Measurements from ENCODE around the gene ANO3. TPM values are rescaled to one million over a fixed set of nuclear protein-coding genes. Genes with fewer than 3 reads are reported as not detected.
A peak's percentile ranks its signal among the peaks of the same experiment; 100 is the strongest.
"Not testable (repeated sequence)": the region's sequence is repeated elsewhere in the genome, so short reads cannot be mapped to it uniquely, and the experiment has no call there.

The ANO3 gene
- not detected in 2 replicates for total RNA-seq

- DNase-seq = peak; percentile 67
Measured at GRCh38 chr11:26331911-26332571, at the start of gene ANO3. Gene ANO3 (plus strand): TSS chr11:26332130. CDS start chr11:26332276, 146 bp downstream.

- no peak for DNase-seq
Measured at GRCh38 chr11:26283852-26284408, 48.0 kb upstream of the ANO3 start.

DNA sequence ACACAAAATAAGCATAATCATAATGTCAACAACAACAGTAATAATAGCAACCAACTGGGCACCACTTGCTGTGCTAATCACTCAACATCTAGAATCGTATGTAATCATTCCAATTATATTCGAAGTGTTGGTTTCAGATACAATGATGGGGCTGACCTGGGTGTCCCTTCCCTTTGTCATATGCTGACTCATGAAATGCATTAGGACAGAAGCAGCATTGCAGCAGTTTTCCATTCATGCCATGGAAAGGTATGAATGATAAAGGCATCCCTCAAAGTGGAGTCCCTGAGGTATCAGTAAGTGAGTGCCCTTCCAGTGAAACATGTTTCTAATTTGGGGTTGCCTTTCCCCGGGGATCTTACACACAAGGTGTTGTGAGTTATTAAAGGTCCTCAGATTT, 46.3 kb upstream of the ANO3 start:
- no peak for DNase-seq

DNA sequence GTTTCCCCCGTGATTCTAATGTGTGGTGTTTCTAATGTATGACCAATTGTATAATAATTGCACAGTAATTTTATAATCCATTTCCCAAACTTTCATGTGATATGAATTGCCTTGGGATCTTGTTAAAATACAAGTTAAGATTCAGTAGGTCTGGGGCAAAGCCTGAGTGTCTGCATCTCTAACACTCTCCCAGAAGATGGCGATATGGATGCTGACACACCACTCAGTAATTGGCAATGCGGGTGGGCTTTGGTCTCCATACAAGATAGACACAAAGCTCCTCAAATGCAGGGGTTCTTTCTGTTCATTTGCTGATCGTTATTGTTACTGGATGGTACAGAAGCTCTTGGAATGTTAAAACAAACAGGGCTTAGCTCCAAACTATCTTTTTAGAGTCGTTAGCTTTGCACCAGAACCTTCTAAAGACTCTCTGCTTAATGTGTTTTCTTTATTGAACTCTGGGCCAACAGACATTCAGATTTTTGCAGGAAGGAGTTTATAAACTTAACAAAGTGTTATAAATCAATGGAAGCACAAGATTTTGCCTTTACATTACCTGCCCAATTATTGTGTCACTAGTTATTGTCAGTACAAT, 45.4 kb upstream of the ANO3 start:
- peak; percentile 53 for DNase-seq

DNA sequence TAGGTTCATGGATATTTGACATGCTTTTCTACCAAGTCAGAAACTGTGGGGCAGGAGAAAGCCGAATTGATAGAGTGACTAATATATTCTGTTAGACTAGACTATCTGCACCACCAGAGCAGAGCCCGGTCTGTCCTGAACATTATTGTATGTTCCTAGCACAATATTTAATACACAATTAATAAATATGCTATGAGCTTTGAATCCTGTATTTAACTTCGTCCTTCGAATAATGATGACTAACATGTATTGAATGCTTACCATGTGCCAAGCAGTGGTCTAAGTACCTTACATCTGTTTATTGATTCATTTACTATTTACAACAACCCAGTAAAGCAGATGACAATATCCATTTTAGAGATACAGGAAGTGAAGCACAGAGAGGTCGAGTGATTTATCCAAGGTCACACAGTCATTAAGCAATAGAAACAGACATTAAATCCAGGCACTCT, 44.8 kb upstream of the ANO3 start:
- no peak for DNase-seq

DNA sequence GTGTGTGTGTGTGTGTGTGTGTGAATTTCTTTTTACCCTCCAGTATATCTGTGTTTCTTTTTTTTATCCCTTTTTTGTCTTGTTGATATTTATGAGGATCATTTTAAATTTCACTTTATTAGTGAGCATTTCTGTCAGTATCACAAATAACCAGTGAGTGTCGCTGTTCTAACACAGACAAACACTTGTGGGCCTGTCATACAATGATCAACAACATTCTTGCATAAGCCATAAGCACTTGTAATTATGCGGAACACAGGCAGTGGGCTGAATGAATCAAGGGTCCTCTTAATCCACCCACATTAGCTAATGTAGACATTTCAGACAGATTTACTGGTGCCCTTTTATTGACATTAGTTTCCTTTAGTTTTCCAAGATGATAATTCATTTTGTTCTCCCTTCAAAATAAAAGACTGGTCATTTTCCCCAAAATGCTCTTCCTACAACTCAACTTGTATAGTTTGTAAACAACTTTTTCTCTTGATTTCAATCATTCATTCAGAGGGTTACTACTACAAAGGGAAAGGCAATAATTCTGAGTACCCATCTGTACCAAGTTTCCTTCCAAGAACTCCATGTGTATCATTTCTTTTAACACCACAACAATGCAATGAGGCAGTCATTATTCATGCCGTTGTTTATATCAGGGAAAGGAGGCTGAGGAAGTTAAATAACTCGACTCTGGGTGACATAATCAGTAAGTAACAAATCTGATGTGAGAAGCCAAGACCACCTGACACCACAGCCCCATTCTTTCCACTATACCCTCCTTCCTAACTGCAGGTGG, 34.5 kb upstream of the ANO3 start:
- peak; percentile 76 for DNase-seq

- DNase-seq = not testable (repeated sequence)
Measured at GRCh38 chr11:26316372-26316771, 15.6 kb upstream of the ANO3 start.

DNA sequence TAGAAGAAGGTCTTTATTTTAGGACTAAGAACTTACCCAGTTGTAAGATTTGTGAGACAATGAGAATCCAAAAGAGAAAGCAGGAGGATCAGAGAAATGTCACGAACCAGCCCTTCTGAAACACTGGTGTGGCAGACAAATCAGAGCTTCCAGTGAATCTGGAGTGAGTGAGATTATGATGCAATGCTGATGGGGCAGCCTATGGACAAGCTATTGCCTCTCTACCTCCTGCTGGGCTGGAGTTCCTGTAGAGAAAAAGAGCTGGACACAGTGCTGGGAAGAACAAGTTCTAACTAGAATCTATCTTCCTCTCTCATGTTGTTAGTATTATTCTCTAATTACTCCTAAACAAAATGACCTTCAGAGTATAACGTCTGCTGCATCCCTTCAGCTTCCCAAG, 12.0 kb upstream of the ANO3 start:
- DNase-seq = no peak

DNA sequence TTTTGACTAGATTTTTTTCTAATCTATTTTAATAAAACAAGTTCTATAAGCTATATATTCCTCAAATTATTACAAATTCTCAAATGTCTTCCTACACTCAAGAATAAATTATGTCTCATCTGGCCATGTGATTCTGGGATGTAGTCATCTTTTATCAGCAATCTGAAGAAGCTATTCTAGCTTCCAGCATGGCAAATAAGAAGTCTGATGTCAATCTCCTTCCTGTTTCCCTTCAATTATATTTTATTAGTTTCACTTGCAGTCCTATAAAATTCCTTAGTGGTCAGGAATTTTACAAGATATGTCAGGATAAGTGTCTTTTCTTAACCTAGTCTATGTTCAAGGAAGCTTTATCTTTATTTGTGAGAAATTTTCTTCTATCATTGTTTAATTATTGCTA, 10.4 kb upstream of the ANO3 start:
- DNase-seq = no peak

DNA sequence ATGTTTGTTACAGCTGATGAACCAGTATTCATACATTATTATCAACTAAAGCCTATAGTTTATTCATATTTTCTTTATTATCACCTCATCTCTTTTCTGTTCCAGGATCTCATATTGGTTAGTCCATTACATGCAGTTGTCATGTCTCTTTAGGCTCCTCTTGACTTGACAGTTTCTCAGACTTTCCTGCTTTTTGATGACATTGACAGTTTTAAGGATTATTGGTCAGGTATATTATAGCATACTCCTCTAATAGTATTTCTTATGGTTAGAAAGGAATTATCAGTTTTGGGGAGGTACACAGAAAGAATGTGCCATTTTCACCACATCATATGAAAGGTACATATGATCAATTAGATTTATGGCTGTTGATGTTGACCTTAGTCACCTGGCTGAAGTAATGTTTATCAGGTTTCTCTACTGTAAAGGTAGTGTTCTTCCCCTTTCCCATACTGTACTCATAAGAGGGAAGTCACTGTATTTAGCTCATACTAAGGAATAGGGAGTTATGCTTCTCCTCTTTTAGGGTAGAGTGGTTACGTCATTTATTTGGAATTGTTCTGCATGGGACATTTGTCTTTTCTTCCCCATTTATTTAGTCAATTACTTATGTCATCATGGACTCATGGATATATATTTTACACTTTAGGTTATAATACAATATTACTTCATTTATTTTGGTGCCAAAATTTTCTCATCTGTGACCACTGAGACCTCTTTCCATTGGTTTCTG, 9.4 kb upstream of the ANO3 start:
- no peak for DNase-seq

DNA sequence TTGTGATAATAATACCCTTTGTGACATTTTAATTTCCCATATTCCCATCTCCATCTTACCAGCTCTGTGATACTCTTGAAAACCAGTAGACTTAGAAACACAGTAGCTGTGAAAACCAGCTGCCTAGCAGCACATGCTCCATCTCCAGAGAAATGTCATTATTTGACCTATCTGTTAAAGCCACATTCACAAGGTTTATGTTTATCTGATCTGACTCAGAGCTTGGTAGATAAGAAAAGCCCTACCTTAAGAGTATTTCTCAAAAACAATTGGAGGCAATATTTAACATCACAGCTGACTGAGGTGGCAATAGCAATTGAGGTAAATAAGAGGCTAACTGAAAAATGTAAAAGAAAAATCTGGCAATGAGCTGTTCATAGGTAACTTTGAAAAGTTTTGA, 8.1 kb upstream of the ANO3 start:
- DNase-seq = no peak

- no peak for DNase-seq
Measured at GRCh38 chr11:26324270-26324669, 7.7 kb upstream of the ANO3 start.

DNA sequence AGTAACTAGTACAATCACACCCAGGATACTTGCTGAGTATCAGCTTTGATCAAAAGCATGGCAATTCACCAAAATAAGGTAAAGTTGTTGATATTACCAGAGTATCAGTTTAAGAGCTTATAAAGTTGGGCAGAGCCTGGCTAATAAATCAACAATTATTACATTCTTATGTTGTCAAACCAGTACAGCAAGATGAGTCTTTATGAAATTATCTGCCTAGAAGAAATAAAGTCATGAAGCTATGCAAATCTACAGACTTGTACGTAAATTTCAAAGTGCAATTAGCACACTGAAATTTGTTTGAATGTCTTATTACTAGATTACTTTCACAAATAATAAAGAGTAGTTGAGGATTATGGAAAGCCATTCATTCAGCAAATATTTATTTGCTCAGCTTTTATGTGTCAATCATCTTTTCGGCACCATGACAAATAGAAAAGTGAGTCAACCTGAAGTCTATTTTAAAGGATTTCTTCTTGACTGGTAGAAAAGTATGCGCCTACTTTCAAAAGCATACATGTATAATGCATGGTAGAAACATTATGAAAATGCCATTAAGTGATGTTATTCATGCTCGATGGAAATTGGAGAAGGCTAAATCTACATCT, 5.0 kb upstream of the ANO3 start:
- DNase-seq = no peak

DNA sequence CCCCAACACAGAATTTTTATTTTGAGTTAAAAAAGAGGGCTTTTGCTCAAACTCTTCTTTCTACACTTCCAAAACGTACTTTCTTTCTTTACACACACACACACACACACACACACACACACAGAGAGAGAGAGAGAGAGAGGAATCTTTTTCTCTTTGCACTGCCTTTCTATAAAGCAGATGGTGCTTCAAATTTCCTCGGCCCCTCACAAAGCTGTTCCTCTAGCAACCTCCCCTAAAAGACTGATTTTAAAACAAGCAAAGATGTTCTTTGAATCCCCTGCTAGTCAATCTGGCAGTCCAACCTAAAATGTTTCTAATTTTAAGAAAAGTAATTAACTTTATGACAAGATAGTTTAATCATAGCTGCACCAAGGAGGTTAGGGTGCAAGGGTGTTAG, 2.7 kb upstream of the ANO3 start:
- no peak for DNase-seq

GRCh38 chr11:26330262-26330661, 1.7 kb upstream of the ANO3 start:
- no peak for DNase-seq

DNA sequence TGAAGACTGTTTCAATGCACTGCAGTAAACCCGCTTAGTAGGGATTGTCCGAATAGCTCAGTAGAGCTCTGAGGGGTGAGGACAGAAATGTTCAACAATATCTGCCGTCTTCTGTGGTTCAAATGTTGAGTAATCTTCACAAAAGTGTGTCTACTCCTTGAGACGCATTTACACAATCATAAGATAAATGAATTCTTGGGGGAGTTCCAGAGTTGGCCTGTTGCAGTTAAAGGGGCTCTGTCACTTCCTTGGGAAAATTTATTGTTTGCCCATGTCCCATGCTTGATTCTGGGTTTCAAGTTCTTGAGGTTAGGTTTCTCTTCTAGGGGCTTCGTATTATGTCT, 614 bp downstream of the ANO3 start:
- DNase-seq = no peak

GRCh38 chr11:26333906-26334305, 2.0 kb downstream of the ANO3 start:
- no peak for DNase-seq

- DNase-seq = no peak
Measured at GRCh38 chr11:26335903-26336302, 4.0 kb downstream of the ANO3 start.

DNA sequence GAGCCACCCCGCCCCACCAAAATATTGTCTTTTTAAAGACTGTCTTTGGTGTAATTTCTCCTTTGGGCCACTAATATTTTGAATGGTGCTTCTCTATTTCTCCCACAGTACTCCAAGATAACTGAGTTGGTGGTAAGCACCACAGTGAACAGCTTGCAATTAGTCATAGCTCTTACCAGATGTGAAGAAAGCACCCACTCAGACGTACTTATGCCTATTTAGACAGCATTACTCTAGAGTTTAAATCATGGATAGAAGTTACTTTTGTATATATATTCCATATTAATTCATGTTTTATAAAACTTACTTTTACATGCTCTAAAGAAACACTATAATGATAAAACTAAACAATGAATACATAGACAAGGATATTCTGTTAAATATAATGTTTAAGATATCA, 12.7 kb downstream of the ANO3 start:
- DNase-seq = no peak

DNA sequence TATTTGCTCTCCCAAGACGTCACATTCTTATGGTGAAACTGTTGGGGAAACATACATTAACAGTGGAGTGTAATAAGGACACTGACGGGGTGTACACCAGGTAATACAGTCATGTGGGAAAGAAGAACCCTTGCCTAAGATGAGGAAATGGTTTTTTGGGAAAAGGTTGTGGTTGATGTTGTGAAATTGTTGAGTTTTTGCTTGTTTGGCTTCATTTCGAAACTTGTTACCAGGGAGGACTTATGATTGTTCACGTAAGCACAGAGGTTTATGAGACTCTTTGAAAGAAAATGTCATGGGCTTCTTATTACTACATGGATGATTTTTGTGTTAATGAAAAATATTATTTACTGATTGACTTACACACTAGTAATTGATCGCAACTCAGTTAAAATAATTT, 16.8 kb downstream of the ANO3 start:
- no peak for DNase-seq

- DNase-seq = no peak
Measured at GRCh38 chr11:26350002-26350401, 18.1 kb downstream of the ANO3 start.

GRCh38 chr11:26353010-26353409, 21.1 kb downstream of the ANO3 start:
- no peak for DNase-seq

DNA sequence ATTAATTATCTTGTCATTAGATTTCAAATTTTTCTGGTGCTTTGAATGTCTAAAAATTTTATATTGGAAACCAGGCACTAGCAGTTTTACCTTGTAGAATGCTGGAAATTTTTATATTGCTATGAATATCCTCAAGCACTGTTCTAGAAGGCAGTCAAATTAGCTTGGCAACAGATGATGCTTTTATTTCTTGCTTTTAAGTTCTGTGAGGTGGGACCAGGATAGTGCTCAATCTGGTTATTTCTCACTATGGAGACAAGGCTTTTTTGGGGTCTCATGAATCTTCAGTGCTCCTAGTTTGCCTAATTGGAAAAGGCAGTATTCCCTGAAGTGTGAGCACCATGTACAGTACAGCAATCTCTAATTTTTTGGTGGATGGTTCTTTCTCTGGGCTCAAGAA, 27.1 kb downstream of the ANO3 start:
- no peak for DNase-seq
